ENCODE measurements around the gene CTSD.

GRCh38 chr11:1746511-1746931, 17.2 kb downstream of the CTSD start:
- TF ChIP-seq CTCF (IDR thresholded peaks at IDR 0.05) = no peak
- no peak for TF ChIP-seq POLR2A (IDR thresholded peaks at IDR 0.05)
